Astrocyte of the spinal cord (primary cell): ENCODE data around the gene NWD2.

ENCODE experiments used
- DNase-seq: peaks from one replicate; pipeline ENCODE4 v3.0.0; 2011; ENCODE audit warnings: low read depth, low spot score
- H3K4me3 ChIP-seq: 2 replicates; pipeline ENCODE4 v1.5.1; 2011; ENCODE audit warnings: low read depth, mild to moderate bottlenecking, low read length, moderate library complexity
- in situ Hi-C: cut with HindIII; loops from 2 replicates; pipeline ENCODE4 v1.10.0; 2017; ENCODE audit warnings: low sequenced_read_pairs
- TF ChIP-seq, protein P1 (sequence below): IDR thresholded peaks from 2 replicates; pipeline ENCODE4 v1.5.1; 2012; ENCODE audit warnings: low read depth, mild to moderate bottlenecking, low read length, inconsistent platforms

The NWD2 gene

GRCh38 chr4:37467223-37467622 lies 222.7 kb downstream of the NWD2 start:
- DNase-seq: no peak
- TF ChIP-seq, protein P1, sequence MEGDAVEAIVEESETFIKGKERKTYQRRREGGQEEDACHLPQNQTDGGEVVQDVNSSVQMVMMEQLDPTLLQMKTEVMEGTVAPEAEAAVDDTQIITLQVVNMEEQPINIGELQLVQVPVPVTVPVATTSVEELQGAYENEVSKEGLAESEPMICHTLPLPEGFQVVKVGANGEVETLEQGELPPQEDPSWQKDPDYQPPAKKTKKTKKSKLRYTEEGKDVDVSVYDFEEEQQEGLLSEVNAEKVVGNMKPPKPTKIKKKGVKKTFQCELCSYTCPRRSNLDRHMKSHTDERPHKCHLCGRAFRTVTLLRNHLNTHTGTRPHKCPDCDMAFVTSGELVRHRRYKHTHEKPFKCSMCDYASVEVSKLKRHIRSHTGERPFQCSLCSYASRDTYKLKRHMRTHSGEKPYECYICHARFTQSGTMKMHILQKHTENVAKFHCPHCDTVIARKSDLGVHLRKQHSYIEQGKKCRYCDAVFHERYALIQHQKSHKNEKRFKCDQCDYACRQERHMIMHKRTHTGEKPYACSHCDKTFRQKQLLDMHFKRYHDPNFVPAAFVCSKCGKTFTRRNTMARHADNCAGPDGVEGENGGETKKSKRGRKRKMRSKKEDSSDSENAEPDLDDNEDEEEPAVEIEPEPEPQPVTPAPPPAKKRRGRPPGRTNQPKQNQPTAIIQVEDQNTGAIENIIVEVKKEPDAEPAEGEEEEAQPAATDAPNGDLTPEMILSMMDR: no peak
- in situ Hi-C loops: no loop called here

DNA sequence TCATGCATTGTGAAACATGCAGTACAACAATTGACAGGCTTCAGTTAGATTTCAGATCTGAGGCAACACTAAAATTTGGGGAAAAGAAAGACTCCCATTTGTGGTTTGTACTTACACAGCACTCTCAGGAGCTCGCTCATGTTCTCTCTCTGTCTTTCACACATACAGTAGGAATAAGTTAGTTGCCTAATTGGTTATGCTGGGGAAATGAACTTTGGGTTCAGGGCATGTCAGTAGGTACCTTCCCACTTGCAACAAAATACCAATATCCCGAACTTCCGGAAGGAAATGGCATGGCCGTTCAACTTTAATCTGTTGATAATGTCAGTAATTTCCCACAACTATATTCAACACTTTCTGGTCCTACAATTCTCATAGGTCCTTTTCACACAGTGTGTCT lies 223.3 kb downstream of the NWD2 start:
- H3K4me3 ChIP-seq: no peak overlapping the region
- in situ Hi-C loops: no loop called here
- TF ChIP-seq, protein P1: no peak
- no peak for DNase-seq

More at GRCh38 chr4:37467223-37467622, 222.7 kb downstream of the NWD2 start:
- no peak overlapping the region for H3K4me3 ChIP-seq

- in situ Hi-C loops: no loop called here
- H3K4me3 ChIP-seq: no peak overlapping the region
- no peak for DNase-seq
- TF ChIP-seq, protein P1: no peak
These were observed 224.7 kb downstream of the NWD2 start for GRCh38 chr4:37469286-37469685.

DNA sequence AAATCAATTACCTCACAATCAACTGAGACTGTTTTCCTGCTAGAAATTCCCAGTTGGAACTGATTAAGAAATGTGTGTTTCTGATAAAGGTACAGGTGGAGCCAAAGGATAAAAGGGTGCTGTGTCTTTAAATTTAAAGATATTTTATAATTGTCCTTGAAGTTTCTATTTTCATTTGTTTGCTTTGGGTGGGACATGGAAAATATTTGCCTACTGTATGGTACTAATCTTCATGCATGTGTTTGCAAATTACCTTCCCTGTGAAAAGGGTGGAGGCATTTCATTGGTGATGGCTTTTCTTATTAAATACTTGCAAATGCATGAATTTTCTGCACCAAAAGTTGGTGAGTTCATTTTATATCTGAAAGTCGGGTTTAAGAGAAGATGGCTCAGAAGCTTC lies 225.7 kb downstream of the NWD2 start:
- in situ Hi-C loops: no loop called here
- DNase-seq: no peak
- H3K4me3 ChIP-seq: no peak overlapping the region
- TF ChIP-seq, protein P1: no peak

DNA sequence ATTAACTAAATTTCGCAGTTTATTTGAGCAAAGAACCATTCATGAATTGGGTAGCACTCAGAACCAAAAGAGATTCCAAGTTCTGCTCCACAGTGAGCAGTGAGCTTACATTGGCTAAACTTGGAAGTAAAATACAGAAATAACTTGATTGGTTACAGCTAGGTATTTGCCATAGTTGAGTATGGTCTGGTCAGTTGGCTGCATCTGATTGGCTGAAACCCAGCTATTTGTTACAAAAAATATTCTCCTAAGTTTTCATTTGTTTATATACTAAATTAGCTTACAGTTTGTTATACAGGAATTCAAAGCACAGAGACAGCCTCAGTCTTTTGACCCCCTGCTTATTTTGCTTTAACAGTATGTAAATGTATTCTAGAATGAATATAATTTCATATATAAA lies 226.6 kb downstream of the NWD2 start:
- no peak overlapping the region for H3K4me3 ChIP-seq
- in situ Hi-C loops: no loop called here
- DNase-seq: no peak
- TF ChIP-seq, protein P1: no peak

DNA sequence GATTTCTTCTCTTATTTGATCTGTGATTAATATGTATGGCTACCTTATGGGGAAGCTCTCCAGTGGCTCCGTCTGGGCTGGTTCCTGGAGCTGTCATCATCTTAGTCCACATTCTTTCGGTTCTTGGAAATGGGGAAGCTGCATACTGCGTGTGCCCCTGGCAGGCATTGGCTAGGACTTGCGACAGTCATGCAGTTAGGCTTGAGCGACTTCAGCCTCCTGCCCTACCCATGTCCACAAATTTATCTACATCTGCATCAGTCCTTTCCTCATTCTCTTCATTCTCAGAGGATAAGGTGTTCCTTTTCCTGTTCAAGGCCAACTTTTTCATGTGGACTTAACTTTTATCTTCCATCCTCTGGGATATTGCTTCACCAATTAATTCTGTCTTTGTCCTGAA lies 227.4 kb downstream of the NWD2 start:
- in situ Hi-C loops: no loop called here
- no peak overlapping the region for H3K4me3 ChIP-seq
- DNase-seq: no peak
- TF ChIP-seq, protein P1: no peak

- H3K4me3 ChIP-seq: no peak overlapping the region
- DNase-seq: no peak
- TF ChIP-seq, protein P1: no peak
- in situ Hi-C loops: no loop called here
These were observed 229.3 kb downstream of the NWD2 start for GRCh38 chr4:37473807-37474206.
